GM21723 (cell line): ENCODE results near the gene CNPY3.
A peak's percentile ranks its signal among the peaks of the same experiment; 100 is the strongest.

ENCODE experiments used
- ATAC-seq: cut with Tn5 transposase; IDR thresholded peaks from one replicate; pipeline ENCODE4 v1.9.1; 2021; ENCODE audit warnings: mild to moderate bottlenecking, moderate library complexity; ENCODE audit not compliant: unreplicated experiment

CNPY3 gene

GRCh38 chr6:42978839-42979522 is 49.7 kb downstream of the CNPY3 start, which contains the start of gene PEX6:
Gene PEX6 (minus strand): TSS chr6:42979181. CDS start chr6:42979150, 31 bp downstream.
- peak; percentile 92 for ATAC-seq

- ATAC-seq = peak; percentile 10
Observed at GRCh38 chr6:42979523-42980177, 50.4 kb downstream of the CNPY3 start.

- ATAC-seq = no peak
Observed at GRCh38 chr6:42981836-42982235, 52.6 kb downstream of the CNPY3 start.

- ATAC-seq = peak; percentile 94
Observed at GRCh38 chr6:42984001-42984923, 55.0 kb downstream of the CNPY3 start, which contains the start of gene PPP2R5D. Gene PPP2R5D (plus strand): TSS chr6:42984570. CDS start chr6:42984678, 108 bp downstream.

- no peak for ATAC-seq
Observed at GRCh38 chr6:42984924-42985475, 55.7 kb downstream of the CNPY3 start.

- ATAC-seq = no peak
Observed at GRCh38 chr6:42987533-42988451, 58.5 kb downstream of the CNPY3 start.

GRCh38 chr6:42988486-42989020 is 59.3 kb downstream of the CNPY3 start:
- ATAC-seq = no peak
